Measurements from ENCODE around the gene ABO. TPM values are rescaled to one million over a fixed set of nuclear protein-coding genes. Genes with fewer than 3 reads are reported as not detected.

Gene ABO
- total and polyA plus RNA-seq, 4 donors, result 0.08 to 0.75 (median 0.10) TPM; not detected in 1

- Histone ChIP-seq H3K4me3 (ENCODE audit: low read depth in 1 of 3, low read length in 3 of 3) (no peak overlapping the region), H3K9ac (ENCODE audit: low read depth in 1 of 2, low read length in 2 of 2) (no peak overlapping the region), H3K36me3 (ENCODE audit: control insufficient read depth in 4 of 4, insufficient read depth in 3 of 4, low read depth in 1 of 4, low read length in 3 of 4) (no peaks in the 10 kb centered on the region), H3K27ac (ENCODE audit: low read depth in 1 of 2, low read length in 2 of 2) (no peak overlapping the region), H3K4me1 (ENCODE audit: control insufficient read depth in 4 of 4, insufficient read depth in 4 of 4, low read length in 3 of 4) (no peaks in the 10 kb centered on the region), H3K9me3 (ENCODE audit: control insufficient read depth in 4 of 4, low read length in 3 of 4) (no peaks in the 10 kb centered on the region), H3K27me3 (ENCODE audit: control insufficient read depth in 4 of 4, insufficient read depth in 4 of 4, low read length in 3 of 4) (no peaks in the 10 kb centered on the region)
- WGBS, result 97% methylated on average over 30 of the region's 30 CpGs
- TF ChIP-seq REST (IDR thresholded peaks at IDR 0.05) (no peak), HNF4A (conservative IDR thresholded peaks at IDR 0.05) (no peak), RXRA (IDR thresholded peaks at IDR 0.05) (no peak), MAX (IDR thresholded peaks at IDR 0.05) (no peak), ATF3 (IDR thresholded peaks at IDR 0.05) (no peak), HNF4G (IDR thresholded peaks at IDR 0.05) (no peak), YY1 (IDR thresholded peaks at IDR 0.05) (no peak), EGR1 (IDR thresholded peaks at IDR 0.05; ENCODE audit: low read depth in 2 of 2) (no peak), JUND (IDR thresholded peaks at IDR 0.05) (no peak), CTCF (IDR thresholded peaks at IDR 0.05; ENCODE audit: low read depth, low read length, missing input control) (no peak)
- DNase-seq (ENCODE audit: low spot score), result no peak
These were observed 18.9 kb downstream of the ABO start for GRCh38 chr9:133256136-133256461.

- no peaks in the 10 kb centered on the region for H3K27me3 ChIP-seq (ENCODE audit: control insufficient read depth in 4 of 4, insufficient read depth in 4 of 4, low read length in 3 of 4)
- no peaks in the 10 kb centered on the region for H3K4me1 ChIP-seq (ENCODE audit: control insufficient read depth in 4 of 4, insufficient read depth in 4 of 4, low read length in 3 of 4)
- WGBS, result 96% methylated on average over 42 of the region's 42 CpGs
- TF ChIP-seq JUND (IDR thresholded peaks at IDR 0.05), result no peak
- no peak for TF ChIP-seq YY1 (IDR thresholded peaks at IDR 0.05)
- TF ChIP-seq TAF1 (conservative IDR thresholded peaks at IDR 0.05), result no peak
- no peak for TF ChIP-seq RAD21 (IDR thresholded peaks at IDR 0.05)
- TF ChIP-seq FOXA2 (IDR thresholded peaks at IDR 0.05), result no peak
- no peak for TF ChIP-seq ATF3 (IDR thresholded peaks at IDR 0.05)
- TF ChIP-seq EGR1 (IDR thresholded peaks at IDR 0.05; ENCODE audit: low read depth in 2 of 2), result no peak
- no peak for DNase-seq (ENCODE audit: low spot score)
- H3K36me3 ChIP-seq (ENCODE audit: control insufficient read depth in 4 of 4, insufficient read depth in 3 of 4, low read depth in 1 of 4, low read length in 3 of 4), result no peaks in the 10 kb centered on the region
- no peak overlapping the region for H3K9ac ChIP-seq (ENCODE audit: low read depth in 1 of 2, low read length in 2 of 2)
- no peaks in the 10 kb centered on the region for H3K9me3 ChIP-seq (ENCODE audit: control insufficient read depth in 4 of 4, low read length in 3 of 4)
- H3K27ac ChIP-seq (ENCODE audit: low read depth in 1 of 2, low read length in 2 of 2), result no peak overlapping the region
- H3K4me3 ChIP-seq (ENCODE audit: low read depth in 1 of 3, low read length in 3 of 3), result no peak overlapping the region
These were observed 19.4 kb downstream of the ABO start for GRCh38 chr9:133255371-133256135.
